COLO829 (cell line): ENCODE measurements around the gene VAV2.

Experiments used
- DNase-seq: peaks from one replicate; pipeline ENCODE4 v3.0.0; 2012; ENCODE audit warnings: low spot score

The VAV2 gene

GRCh38 chr9:133874060-133874657 is 118.0 kb downstream of the VAV2 start:
- DNase-seq: no peak

GRCh38 chr9:133873461-133873891 is 118.6 kb downstream of the VAV2 start:
- no peak for DNase-seq

- no peak for DNase-seq
Observed at GRCh38 chr9:133873009-133873408, 119.1 kb downstream of the VAV2 start.

GRCh38 chr9:133870598-133871595 is 121.2 kb downstream of the VAV2 start:
- no peak for DNase-seq

- DNase-seq: no peak
Observed at GRCh38 chr9:133869674-133870405, 122.3 kb downstream of the VAV2 start.

- no peak for DNase-seq
Observed at GRCh38 chr9:133868203-133868602, 123.9 kb downstream of the VAV2 start.

- no peak for DNase-seq
Observed at GRCh38 chr9:133866946-133867345, 125.2 kb downstream of the VAV2 start.

GRCh38 chr9:133864011-133864410 is 128.1 kb downstream of the VAV2 start:
- DNase-seq: no peak

- no peak for DNase-seq
Observed at GRCh38 chr9:133863257-133863592, 128.9 kb downstream of the VAV2 start.

GRCh38 chr9:133862585-133863256 is 129.4 kb downstream of the VAV2 start:
- no peak for DNase-seq

- DNase-seq: no peak
Observed at GRCh38 chr9:133861692-133862091, 130.4 kb downstream of the VAV2 start.

- no peak for DNase-seq
Observed at GRCh38 chr9:133861086-133861485, 131.0 kb downstream of the VAV2 start.

GRCh38 chr9:133858771-133859170 is 133.4 kb downstream of the VAV2 start:
- DNase-seq: no peak

GRCh38 chr9:133857639-133858038 is 134.5 kb downstream of the VAV2 start:
- DNase-seq: no peak

- DNase-seq: no peak
Observed at GRCh38 chr9:133856798-133857197, 135.3 kb downstream of the VAV2 start.

- DNase-seq: no peak
Observed at GRCh38 chr9:133855802-133856521, 136.2 kb downstream of the VAV2 start.

- DNase-seq: no peak
Observed at GRCh38 chr9:133855371-133855770, 136.8 kb downstream of the VAV2 start.

- DNase-seq: no peak
Observed at GRCh38 chr9:133854765-133855164, 137.4 kb downstream of the VAV2 start.

- DNase-seq: no peak
Observed at GRCh38 chr9:133854048-133854447, 138.1 kb downstream of the VAV2 start.

- DNase-seq: no peak
Observed at GRCh38 chr9:133853331-133853730, 138.8 kb downstream of the VAV2 start.

GRCh38 chr9:133852431-133852830 is 139.7 kb downstream of the VAV2 start:
- no peak for DNase-seq
